BJ (cell line): Measurements from ENCODE around the gene ATP6V0E1. TPM values are rescaled to one million over a fixed set of nuclear protein-coding genes. Genes with fewer than 3 reads are reported as not detected.
"Not testable (repeated sequence)": the region's sequence is repeated elsewhere in the genome, so short reads cannot be mapped to it uniquely, and the experiment has no call there.

Source experiments
- CTCF ChIA-PET: fragments of 350-600 bp; formaldehyde crosslinking; extraction: SDS; loops from one replicate; lab custom pipeline; 2021; ENCODE audit warnings: antibody characterized with exemption, inconsistent platforms; lab: Yijun Ruan, JAX
- POLR2A ChIA-PET: fragments of 300-600 bp; sonication (Branson Sonifier 250); formaldehyde crosslinking; extraction: SDS; loops from one replicate; lab custom pipeline; 2021; ENCODE audit warnings: antibody characterized with exemption; lab: Charles Lee
- DNase-seq: peaks from one replicate; pipeline ENCODE4 v3.0.0-alpha.2; 2011; ENCODE audit warnings: low read depth
- H3K27me3 ChIP-seq: 2 replicates; pipeline ENCODE4 v1.6.0; 2011; ENCODE audit warnings: low read length; ENCODE audit not compliant: control insufficient read depth, insufficient read depth
- H3K36me3 ChIP-seq: 2 replicates; pipeline ENCODE4 v1.5.1; 2011; ENCODE audit warnings: low read length; ENCODE audit not compliant: control insufficient read depth, insufficient read depth
- H3K4me3 ChIP-seq: 2 replicates; pipeline ENCODE4 v1.5.1; 2011; ENCODE audit warnings: low read depth, mild to moderate bottlenecking, control low read depth, low read length
- polyA plus RNA-seq: library from polyadenylated mRNA; depleted of rRNA; stranded (reverse); fragments of >200 nt; gene quantifications from 2 replicates; pipeline ENCODE4 v1.2.3, GENCODE V29; 2011
- TF ChIP-seq, protein P1 (sequence below): IDR thresholded peaks from 2 replicates; pipeline ENCODE4 v1.5.1; 2011; ENCODE audit warnings: low read depth, mild to moderate bottlenecking, control low read depth, inconsistent platforms, low read length, moderate library complexity; ENCODE audit not compliant: insufficient read depth

ATP6V0E1 gene
- polyA plus RNA-seq, 1 experiment: 491 TPM

DNA sequence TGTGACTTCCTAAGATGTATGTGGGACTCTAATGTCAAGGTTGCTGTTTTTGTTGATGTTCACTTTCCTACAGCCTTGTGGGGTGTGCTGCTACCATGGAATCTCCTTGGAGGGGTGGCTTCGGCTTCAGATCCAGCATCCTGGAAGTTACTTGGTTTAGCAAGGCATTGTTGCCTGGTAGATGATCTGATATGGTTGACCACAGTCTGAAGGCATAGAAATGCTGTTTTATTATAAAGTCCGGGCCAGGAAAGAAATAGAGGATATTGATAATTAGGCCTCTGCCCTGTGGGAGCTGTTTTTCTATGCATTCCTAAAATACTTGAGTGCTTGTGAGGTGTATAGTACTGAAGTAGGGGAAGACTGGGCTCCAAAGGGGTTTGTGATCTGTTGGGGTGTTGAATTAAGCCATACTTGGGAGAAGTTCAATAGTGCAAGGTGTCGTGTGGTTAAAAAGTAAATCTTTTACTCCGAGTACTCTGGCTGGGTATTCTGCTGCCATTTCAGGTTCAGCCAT lies 45.3 kb downstream of the ATP6V0E1 start:
- Histone ChIP-seq H3K36me3 (no peaks in the 10 kb centered on the region; the same call in 1 of the 2 replicates), H3K27me3 (no peaks in the 10 kb centered on the region), H3K4me3 (no peak overlapping the region)
- TF ChIP-seq, protein P1, sequence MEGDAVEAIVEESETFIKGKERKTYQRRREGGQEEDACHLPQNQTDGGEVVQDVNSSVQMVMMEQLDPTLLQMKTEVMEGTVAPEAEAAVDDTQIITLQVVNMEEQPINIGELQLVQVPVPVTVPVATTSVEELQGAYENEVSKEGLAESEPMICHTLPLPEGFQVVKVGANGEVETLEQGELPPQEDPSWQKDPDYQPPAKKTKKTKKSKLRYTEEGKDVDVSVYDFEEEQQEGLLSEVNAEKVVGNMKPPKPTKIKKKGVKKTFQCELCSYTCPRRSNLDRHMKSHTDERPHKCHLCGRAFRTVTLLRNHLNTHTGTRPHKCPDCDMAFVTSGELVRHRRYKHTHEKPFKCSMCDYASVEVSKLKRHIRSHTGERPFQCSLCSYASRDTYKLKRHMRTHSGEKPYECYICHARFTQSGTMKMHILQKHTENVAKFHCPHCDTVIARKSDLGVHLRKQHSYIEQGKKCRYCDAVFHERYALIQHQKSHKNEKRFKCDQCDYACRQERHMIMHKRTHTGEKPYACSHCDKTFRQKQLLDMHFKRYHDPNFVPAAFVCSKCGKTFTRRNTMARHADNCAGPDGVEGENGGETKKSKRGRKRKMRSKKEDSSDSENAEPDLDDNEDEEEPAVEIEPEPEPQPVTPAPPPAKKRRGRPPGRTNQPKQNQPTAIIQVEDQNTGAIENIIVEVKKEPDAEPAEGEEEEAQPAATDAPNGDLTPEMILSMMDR: no peak
- no peak for DNase-seq
- ChIA-PET POLR2A (no interaction called here), CTCF (interaction anchor here (0.6 to 2.0 kb wide), 3 partner anchors 10 to 13 kb away, joined by 3 to 6 read pairs (median 4); no protein-coding TSS in a partner anchor)

DNA sequence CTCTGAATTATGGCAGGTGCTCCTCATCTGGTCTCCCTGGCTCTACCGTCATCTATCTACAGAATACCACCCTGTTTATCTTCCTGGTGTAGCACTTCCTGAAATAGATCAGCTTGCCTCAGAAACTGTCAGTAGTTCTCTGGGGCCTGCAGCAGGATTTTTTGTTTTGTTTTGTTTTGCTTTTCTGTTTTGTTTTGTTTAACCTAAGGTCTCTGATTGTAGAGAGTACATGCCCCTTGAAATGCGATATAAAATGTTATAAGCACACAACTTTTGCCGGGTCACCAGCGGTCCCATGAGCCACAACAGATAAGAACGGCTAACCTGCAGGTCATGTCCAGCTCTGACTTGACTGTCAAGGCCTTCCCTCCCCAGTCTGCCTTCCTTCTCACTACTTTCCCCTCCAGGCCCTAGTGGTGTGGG lies 45.9 kb downstream of the ATP6V0E1 start:
- DNase-seq: no peak
- Histone ChIP-seq H3K4me3 (no peak overlapping the region), H3K36me3 (no peaks in the 10 kb centered on the region; the same call in 1 of the 2 replicates), H3K27me3 (no peaks in the 10 kb centered on the region)
- TF ChIP-seq, protein P1: no peak
- ChIA-PET CTCF (interaction anchor here (0.6 to 2.0 kb wide), 3 partner anchors 9 to 14 kb away, joined by 3 to 6 read pairs (median 4); no protein-coding TSS in a partner anchor), POLR2A (no interaction called here)

DNA sequence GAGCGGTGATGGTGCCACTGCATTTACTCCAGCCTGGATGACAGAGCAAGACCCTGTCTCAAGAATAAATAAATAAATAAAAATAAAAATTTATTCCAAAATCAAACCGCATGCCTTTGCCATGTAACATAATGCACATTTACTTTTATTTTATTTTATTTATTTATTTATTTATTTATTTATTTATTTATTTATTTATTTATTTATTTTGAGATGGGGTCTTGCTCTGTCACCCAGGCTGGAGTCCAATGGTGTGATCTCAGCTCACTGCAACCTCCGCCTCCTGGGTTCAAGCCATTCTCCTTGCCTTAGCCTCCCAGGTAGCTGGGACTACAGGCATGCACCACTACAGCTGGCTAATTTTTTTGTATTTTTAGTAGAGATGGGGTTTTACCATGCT lies 48.5 kb downstream of the ATP6V0E1 start:
- POLR2A ChIA-PET, H3K4me3 ChIP-seq, H3K27me3 ChIP-seq, DNase-seq, CTCF ChIA-PET, H3K36me3 ChIP-seq: not testable (repeated sequence)

DNA sequence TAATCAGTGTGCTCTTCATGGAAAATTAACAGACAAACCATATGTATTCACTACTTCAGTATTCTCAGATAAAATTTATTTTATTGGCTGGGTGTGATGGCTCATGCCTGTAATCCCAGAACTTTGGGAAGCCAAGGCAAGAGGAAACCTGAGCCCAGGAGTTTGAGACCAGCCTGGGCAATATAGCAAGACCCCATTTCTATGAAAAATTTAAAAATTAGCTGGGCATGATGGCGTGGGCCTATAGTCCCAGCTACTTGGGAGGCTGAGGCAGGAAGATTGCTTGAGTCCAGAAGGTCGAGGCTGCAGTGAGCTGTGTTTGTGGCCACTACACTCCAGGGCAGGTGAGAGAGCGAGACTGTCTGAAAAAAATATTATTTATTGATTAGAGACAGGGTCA lies 49.2 kb downstream of the ATP6V0E1 start:
- CTCF ChIA-PET: no interaction called here
- no peak for DNase-seq
- TF ChIP-seq, protein P1: no peak
- POLR2A ChIA-PET: no interaction called here
- no peaks in the 10 kb centered on the region; the same call in 1 of the 2 replicates for H3K36me3 ChIP-seq
- H3K27me3 ChIP-seq: no peaks in the 10 kb centered on the region
- H3K4me3 ChIP-seq: no peak overlapping the region

DNA sequence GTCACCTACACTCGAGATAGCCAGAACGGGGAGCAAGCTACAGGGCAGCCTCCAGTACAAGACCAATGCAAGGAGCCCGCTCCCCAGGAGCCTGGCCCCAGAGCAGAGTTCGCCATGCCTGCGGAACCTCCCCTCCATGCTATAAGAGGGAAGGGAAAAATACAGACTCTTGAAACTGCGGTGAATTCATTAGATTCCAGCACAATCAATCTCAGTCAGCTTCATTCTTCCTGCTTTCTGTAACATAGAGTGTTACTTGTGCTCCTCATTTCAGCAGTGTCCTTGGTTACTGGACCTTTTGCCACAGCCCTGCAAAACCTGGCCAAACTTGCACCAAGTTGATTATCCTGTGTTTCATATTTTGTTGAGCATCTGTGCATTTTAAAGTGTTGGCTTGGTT lies 50.4 kb downstream of the ATP6V0E1 start:
- Histone ChIP-seq H3K4me3 (no peak overlapping the region), H3K36me3 (no peaks in the 10 kb centered on the region; the same call in 1 of the 2 replicates), H3K27me3 (no peaks in the 10 kb centered on the region)
- TF ChIP-seq, protein P1: no peak
- POLR2A ChIA-PET: no interaction called here
- DNase-seq: no peak
- CTCF ChIA-PET: interaction anchor here (0.5 to 0.6 kb wide), 2 partner anchors 60 to 78 kb away, joined by 3 read pairs; no protein-coding TSS in a partner anchor
